Epithelial cell of proximal tubule (primary cell): Measurements from ENCODE around the gene PARD3B. TPM values are rescaled to one million over a fixed set of nuclear protein-coding genes. Genes with fewer than 3 reads are reported as not detected.

Experiments used
- DNase-seq: peaks from one replicate; pipeline ENCODE4 v3.0.0-alpha.2; 2011; ENCODE audit warnings: low read depth
- H3K4me3 ChIP-seq: 2 replicates; pipeline ENCODE4 v1.5.1; 2011; ENCODE audit warnings: low read depth, mild to moderate bottlenecking, low read length
- total RNA-seq: library from RNA; depleted of rRNA; stranded (reverse); fragments of >200 nt; gene quantifications from 2 replicates; pipeline ENCODE4 v1.2.3, GENCODE V29; 2015
- TF ChIP-seq, protein P1 (sequence below): conservative IDR thresholded peaks from 2 replicates; pipeline ENCODE4 v1.5.1; 2012; ENCODE audit warnings: low read depth, mild to moderate bottlenecking, low read length

Gene PARD3B
- total RNA-seq, 1 donor from 2014 or later = 3.6 TPM

DNA sequence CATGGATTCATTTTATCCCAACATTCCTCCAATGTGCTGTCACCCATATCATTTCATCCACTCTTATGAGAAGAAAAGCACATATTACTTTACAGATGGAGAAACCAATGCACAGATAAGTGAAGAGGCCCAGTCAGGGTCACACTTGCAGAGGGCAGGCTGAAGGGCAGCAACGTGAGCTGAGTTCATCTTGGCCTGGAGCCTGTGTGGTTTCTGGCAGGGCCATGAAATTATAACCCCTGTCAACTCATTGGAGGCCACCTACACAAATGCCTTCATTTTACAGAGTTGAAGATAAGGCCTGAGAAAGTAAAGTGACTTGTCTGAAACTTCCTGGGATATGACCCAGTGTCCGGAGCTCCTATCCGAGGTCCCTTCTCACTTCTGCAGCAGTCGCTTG, 1048.6 kb downstream of the PARD3B start:
- TF ChIP-seq, protein P1, sequence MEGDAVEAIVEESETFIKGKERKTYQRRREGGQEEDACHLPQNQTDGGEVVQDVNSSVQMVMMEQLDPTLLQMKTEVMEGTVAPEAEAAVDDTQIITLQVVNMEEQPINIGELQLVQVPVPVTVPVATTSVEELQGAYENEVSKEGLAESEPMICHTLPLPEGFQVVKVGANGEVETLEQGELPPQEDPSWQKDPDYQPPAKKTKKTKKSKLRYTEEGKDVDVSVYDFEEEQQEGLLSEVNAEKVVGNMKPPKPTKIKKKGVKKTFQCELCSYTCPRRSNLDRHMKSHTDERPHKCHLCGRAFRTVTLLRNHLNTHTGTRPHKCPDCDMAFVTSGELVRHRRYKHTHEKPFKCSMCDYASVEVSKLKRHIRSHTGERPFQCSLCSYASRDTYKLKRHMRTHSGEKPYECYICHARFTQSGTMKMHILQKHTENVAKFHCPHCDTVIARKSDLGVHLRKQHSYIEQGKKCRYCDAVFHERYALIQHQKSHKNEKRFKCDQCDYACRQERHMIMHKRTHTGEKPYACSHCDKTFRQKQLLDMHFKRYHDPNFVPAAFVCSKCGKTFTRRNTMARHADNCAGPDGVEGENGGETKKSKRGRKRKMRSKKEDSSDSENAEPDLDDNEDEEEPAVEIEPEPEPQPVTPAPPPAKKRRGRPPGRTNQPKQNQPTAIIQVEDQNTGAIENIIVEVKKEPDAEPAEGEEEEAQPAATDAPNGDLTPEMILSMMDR = no peak
- H3K4me3 ChIP-seq = no peak overlapping the region
- DNase-seq = no peak

DNA sequence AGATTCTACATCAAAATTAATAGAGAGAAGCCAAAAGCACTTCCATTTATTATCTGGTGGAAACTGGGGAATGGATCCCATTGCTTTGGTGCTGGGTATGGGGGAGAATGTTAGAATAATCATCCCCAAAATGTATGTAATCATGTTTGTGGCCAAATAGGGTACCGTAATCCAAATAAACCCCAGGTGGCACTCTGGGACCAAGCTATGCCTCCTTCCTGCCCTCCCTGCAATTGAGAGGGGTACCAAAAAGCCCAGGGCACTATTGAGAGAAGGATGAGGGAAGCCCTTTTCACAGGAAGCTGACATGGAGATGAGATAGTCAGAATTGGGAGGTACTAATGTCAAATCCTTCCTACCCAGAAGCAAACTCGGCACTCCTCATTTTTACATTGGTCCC, 1051.3 kb downstream of the PARD3B start:
- H3K4me3 ChIP-seq = no peak overlapping the region
- TF ChIP-seq, protein P1 = no peak
- no peak for DNase-seq

DNA sequence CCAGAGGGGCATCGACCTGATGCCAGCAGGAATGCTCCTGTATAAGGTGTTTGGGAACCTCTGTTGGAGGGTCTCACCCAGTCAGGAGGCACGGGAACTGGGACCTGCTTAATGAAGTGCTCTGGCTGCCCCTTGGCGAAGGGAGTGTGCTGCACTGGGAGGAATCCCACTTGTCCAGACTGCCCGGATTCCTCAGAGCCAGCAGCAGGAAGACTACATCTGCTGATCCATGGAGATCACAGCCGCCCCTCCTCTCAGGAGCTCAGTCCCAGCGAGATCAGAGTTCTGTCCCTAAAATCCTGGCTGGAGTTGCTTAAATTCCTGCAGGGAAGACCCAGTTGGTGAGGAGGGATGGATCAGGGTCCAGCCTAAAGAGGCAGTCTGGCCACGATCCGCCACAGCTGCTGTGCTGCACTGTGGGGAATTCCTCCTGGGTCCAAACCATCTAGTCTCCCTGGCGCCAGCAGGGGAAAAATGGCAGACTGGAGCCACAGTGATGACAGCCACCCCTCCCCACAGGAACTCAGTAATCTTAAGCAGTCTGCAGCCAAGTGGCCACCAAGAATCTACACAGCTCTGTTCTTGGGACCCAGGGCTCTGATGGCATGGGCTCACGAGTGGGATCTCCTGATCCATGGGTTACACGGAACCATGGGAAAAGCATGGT, 1060.5 kb downstream of the PARD3B start:
- TF ChIP-seq, protein P1 = no peak
- DNase-seq = no peak
- no peak overlapping the region for H3K4me3 ChIP-seq

DNA sequence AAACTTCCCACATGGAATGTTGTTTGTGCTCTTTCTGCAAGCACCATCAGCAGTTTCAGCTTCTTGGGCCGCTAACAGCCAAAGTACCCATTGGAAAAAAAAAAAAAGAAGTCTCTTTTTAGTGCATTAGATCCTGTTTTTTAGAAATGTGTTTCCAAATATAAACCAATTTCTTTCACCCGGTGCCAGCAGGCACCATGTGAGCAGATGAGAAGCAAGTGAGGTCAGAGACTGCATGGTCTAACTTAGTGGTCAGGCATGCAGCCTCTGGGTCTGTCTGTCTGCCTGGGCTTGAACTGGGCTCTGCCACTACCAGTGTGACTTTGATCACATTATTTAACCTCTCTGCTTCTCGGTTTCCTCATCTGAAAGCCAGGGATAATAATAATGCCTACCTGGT, 1061.9 kb downstream of the PARD3B start:
- no peak overlapping the region for H3K4me3 ChIP-seq
- TF ChIP-seq, protein P1 = no peak
- DNase-seq = no peak

DNA sequence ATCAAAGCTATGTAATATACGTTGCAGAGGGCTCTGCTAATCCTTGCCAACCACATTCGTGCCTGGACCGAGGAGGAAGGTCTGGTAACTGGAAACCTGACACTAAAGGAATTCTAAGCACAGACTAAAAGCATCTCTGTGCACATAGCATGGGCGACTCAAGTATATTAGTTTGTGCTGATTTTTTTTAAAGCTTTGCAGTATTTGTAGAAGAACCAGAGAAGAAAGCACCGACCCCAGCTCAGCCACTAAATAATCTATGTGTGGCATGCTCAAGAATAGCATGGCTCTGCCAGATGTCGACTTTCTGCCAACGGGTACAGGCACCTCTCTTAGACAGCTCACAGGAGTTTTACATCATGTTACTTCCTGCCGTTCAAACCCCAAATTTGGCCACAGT, 1063.8 kb downstream of the PARD3B start:
- no peak overlapping the region for H3K4me3 ChIP-seq
- TF ChIP-seq, protein P1 = no peak
- DNase-seq = no peak

DNA sequence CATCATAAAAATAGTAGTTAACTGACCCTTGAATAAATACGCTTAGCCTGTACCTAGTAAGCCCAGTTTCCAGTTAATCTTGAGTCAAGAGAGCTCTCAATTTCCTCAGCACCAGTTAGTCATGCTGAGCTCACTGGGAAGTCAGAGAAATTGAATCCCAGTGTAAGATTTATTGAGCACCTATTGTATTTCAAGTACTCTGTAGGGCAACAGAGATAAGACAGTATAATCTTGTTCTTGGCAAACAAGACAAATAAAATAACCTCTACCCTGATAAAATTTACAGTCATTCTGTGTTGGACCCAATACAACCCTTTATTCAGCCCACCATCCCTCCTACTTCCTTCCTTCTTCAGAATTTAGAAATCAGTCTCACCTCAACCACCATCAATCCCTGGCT, 1065.2 kb downstream of the PARD3B start:
- no peak for DNase-seq

DNA sequence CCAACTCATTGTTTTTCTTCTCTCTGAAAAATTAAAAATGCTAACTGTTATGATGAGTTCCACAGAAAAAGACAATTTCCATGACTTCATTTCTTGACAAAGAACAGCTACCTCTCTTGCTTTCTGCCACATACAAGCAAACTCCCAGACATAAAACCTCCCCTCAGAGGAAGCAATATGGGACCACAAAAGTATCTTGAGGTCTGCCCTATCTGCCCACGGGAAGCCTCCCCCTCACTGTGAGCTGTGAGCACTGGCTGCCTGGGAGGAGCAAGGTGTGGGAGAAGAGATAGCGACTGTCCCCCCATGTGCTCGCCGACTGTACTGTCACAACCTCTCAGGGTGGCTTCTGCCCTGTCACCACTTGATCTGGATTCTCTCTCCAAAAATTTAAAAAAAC, 1067.4 kb downstream of the PARD3B start:
- DNase-seq = no peak
- no peak overlapping the region for H3K4me3 ChIP-seq
- TF ChIP-seq, protein P1 = no peak

More for the DNA sequence above, 1065.2 kb downstream of the PARD3B start:
- no peak overlapping the region for H3K4me3 ChIP-seq
- TF ChIP-seq, protein P1 = no peak
